ENCODE measurements around the gene PLPP3.

Gene PLPP3

DNA sequence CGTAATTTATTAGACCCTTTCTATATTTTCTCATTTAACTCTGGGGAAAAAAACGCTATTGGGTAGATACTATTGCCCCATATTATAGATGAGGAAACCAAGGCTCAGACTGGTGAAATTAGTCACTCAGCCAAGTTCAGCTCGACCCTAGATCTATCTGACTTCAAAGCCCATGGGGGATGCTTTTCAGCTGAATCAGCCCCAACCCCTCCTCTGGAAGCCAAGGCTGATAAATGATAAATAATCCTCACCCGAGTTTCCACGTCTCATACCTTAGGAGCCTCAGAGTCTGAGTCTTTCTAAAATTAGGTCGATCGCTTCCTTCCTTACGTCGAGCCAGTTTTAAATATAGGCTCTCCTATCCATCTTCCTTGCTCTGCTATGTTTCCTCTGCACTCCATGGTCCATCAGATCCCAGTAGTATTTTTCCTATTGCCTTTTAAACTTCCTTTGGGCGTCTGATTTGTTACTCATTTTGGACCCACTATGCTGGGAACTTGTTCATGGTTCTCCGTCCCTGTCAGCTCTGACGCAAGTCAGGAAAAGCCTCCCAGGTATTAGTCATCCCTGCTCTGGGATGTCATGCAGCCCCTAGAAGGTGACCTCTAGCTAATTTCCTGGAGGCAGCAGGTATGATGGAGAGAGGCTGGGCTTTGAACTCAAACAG lies 122.8 kb downstream of the PLPP3 start:
- DNase-seq = no peak

DNA sequence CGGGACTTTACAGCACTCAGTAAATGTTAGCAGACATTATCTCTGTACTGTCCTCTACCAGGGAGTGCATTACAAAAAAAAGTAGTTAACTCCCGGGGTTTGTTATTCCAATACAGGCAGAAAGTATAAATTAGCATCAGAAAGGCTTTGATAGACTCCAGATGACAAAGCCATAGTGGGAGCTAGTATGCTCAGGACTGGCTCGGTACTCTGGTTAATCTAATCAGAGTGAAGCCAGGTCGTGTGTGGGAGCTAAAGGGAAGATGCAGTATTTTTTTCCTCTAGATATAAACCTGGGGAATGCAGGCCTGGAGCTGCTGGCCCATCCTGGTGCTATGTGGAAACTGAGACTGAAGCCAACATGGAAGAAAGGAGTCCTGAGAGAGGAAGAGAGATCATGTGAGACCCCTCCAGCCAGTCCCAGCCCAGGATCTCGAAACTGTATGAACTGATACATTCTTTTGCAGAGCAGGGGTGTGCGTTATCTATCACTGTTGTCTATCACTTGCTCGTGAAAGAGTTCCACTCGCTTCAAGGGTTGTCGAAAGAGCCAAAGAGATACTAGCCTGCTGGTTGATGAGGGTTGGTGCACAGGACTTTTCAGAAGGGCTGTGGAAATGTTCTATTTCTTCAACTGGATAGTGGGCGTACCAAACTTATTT lies 125.8 kb downstream of the PLPP3 start:
- DNase-seq = no peak

DNA sequence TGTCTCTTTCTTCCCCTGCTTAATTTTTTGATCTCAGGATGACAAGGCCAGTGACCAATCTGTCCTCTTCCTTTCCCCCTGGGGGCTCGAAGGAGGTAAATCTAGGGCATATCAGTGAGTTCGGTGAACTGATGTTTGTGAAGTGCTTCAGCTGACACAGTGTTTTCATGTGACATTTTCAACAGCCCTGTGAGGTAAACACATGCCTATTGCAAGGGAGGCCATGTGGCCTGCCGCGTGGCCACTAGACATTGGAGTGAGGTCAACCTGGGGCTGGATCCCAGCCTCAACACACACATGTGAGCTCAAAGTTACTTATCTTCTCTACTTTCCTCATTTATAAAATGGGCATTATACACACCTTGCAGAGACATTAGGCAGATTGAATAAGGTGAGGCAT lies 126.3 kb downstream of the PLPP3 start:
- no peak for DNase-seq

DNA sequence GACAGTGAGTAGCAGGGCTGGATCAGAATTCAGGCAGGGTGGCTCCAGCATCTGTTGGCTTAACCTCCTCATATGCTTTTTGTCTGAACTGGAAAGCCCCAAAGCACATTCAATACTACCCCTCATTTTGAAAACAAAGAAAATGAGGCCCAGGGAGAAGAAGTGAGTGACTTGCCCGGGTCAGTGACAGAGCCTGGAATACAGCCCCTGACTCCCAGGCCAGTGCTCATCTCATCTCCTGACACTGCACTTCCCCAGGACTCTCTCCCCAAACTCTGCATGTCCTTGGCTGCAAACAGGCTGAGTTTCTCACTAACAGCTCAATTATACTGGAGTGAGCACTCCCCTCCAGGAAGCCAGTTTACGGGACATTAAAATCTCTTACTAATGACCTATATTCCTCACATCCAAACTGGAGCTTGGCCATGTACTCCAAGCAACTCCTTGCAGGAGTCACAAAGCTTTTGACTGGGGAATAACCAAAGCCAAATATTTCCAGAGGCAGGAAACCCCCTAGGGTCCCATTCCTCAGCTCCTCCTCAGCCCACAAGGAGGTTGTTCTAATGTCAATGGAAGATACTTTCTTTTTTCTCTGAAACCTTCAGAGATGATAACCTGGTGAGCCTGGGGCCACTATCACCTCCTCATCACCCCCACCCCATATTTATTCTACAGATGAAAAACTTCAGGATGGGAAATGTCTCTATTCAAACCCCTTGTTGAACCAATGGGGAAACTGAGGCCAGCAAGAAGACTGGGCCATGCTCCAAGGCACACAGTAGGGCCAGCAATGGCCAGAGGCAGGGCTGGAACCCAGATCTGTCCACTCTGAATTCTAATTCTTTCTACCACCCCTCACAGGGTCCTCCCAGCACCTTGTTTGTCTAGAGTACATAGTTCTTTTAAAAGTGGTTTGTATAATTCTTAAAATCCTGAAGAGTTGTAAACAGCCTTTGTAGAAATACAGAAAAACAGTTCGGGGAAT lies 127.0 kb downstream of the PLPP3 start:
- DNase-seq = no peak

DNA sequence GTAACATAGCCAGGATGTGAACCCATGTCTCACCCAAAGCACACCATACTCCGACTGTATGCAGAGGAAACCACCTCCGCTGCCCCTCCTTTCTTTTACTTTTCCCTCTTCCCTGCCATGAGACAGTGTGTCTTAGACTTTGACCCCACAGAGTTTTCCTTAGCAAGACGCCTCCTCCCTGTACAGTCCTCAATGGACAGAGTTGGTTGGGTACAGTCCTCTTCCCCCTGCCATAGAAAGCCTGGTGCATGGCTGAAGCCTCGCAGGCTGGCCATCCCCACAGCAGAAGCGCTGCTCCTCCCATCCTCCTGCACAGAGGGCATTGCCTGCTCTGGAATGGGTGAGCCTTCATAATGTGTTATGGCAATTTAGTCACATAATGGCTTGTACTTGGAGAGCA lies 127.9 kb downstream of the PLPP3 start:
- DNase-seq = no peak

DNA sequence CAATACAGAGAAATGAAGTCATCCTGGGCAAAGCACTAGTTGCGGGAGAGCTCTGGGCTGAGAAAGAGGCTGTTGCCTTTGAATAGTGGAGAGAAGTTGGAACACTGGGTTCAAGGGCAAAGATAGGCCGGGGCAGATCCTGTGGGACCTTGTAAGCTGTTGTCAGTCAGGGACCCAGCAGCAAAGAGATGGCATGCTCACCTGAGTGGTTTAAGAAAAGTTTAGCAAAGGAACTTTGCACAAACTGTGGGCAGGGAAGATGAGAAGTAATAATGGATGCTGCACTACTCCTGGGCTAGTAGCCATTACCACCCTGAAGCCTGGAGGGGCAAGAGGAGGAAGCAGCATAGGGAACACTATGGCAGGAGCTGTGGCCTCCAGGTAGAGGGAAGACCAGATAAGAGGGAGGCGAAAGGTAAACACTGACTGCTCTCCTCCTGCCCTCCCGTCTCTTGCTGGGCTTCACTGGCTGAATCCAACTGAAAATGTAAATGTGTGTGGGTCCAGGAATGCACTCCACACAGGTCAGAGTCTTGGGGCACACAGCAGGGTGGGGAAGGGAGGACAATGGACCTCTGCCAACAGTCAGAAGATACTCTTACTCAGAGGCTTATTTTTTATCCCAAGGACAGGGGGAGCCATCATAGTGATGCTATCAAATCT lies 129.2 kb downstream of the PLPP3 start:
- DNase-seq = peak; percentile 19

DNA sequence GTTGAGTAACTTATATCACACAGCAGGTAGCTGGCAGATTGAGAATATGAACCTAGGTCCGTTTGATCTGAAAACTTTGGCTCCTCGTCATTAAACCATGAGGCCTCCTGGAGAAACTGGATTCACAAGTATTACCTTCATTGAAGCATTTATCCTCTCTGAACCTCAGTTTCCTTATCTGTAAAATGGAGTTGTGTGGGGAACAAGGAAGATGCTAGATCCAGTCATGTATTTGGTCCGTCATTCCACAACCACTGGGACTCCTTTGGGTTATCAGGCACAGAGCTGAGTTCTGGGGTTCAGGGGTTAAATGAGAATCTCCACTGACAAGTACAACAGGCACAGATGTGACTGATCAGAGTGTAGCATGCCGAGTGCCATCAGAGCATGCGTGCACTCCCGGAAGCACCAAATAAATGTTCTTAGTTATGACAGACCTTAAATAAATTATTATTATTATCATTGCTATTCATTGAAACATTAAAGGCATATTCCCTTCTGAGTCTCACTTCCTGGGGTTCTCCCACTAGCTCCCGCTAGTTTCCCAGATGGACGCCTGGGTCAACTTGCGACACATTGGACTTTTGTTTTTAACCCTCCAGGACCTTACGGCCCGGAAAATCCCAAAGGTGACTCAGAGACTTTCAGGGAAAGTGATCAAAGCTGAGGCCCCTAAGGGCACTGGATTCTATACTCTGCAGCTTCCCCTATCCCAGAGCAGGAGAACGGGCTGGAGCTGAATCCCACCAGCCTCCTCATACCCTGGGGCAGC lies 130.6 kb downstream of the PLPP3 start:
- no peak for DNase-seq

DNA sequence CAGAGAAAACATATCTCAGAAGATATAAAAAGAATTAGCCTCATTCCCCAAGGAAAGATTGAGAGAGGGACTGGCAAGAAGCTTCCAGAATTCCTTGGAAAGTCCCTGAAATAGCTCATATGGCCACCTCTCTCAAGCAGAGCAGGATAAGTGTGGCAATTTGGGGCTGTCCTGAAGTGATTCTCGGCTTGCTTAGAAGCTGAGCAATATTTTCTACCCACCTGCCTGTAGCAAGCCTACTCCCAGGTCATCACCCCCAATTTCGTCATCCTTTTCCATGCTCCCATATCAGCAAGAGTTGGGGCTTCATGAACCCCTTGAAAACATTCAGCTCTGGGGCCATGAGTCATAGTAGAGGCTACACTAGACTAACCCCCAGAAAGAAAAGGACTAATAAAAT lies 131.5 kb downstream of the PLPP3 start:
- DNase-seq = no peak

DNA sequence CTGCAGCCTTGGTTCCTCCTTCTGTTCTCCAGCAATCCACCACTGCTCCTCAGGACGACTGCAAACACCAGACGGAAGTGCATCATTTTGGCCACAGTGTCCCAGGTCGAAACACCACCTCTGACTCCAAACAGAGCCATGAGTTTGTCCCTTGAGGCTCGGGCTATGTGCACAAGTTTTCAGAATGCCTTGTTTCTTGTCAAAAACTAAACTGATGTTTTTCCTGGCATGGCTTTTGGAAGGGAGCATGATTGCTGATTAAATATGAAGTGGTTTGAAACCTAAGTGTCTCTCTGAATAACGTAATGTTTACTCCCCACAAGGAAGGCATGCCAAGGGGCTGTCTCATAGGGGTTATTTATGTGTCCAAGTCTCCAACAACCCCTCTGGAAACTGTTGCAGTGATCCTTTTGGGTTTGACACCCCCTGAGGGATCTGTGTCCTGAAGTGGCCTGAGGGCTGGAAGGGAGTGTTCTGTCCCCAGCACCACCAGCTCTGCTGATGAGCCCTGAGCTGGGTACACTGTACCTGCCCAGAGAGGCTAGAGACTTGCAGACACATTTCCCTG lies 132.7 kb downstream of the PLPP3 start:
- DNase-seq = no peak

DNA sequence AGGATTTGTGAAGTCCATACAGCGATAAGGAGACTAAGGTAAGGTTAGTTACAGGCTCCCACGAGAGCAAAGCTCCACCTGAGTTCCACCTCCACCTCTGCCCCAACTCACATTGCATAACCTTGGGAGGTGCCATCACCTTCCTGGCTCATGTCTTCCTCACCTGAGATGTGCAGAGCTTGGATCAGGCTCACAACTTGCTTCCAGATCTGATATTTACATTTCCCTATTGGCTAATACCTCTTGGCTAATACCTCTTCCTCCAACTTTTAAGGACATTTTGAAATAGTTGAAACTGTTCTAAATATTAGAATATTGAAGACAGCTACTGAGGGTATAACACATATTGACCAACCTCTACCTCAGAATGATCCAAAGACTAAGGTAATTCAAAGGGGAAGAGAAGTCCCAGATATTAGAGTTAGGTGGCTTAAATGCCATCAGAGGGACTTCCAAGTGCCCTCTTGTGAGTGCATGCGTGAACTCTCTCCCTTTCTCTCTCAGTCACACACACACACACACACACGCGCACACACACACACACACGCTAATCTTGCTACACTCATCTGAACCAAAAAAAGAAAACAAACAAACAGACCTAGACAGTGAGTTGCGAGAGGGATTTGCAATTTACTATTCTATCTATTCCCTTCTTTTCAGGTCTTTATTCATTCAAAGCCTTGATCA lies 134.3 kb downstream of the PLPP3 start:
- DNase-seq = no peak
